ENCODE results near the gene SPPL2C. TPM values are rescaled to one million over a fixed set of nuclear protein-coding genes. Genes with fewer than 3 reads are reported as not detected.
"Not testable (repeated sequence)": the region's sequence is repeated elsewhere in the genome, so short reads cannot be mapped to it uniquely, and the experiment has no call there.

SPPL2C gene
- total RNA-seq, 1 donor from 2014 or later, result not detected

- H3K4me3 Mint-ChIP-seq, result no peak overlapping the region
- Histone ChIP-seq H3K9me3 (ENCODE audit: low read depth) (no peaks in the 10 kb centered on the region), H4K20me1 (ENCODE audit: low read depth) (peaks cover 3% of the 10 kb centered on the region), H3K79me2 (ENCODE audit: low read depth) (no peaks in the 10 kb centered on the region), H3K4me3 (no peak overlapping the region), H3K27ac (no peak overlapping the region), H3K4me2 (no peak overlapping the region), H3F3A (ENCODE audit: low read depth) (no peaks in the 10 kb centered on the region), H3K4me1 (no peaks in the 10 kb centered on the region), H2AFZ (replicated peaks) (no peak overlapping the region), H3K27me3 (no peaks in the 10 kb centered on the region), H3K9ac (no peak overlapping the region), H3K36me3 (no peaks in the 10 kb centered on the region)
- peak; percentile 86 for DNase-seq (ENCODE audit: low spot score)
- H3K27me3 Mint-ChIP-seq (ENCODE audit: insufficient read depth, low read depth), result peaks cover 13% of the 10 kb centered on the region
- TF ChIP-seq EZH2 (IDR thresholded peaks at IDR 0.05) (no peak), CTCF (IDR thresholded peaks at IDR 0.05) (no peak), EZH2phosphoT487 (IDR thresholded peaks at IDR 0.05) (no peak)
- no peaks in the 10 kb centered on the region for H3K36me3 Mint-ChIP-seq
- H3K4me1 Mint-ChIP-seq, result no peaks in the 10 kb centered on the region
- H3K9me3 Mint-ChIP-seq, result no peaks in the 10 kb centered on the region
- no peak overlapping the region for H3K27ac Mint-ChIP-seq
Observed at GRCh38 chr17:45857977-45858708, 13.5 kb downstream of the SPPL2C start.

GRCh38 chr17:45861165-45861564 is 16.5 kb downstream of the SPPL2C start:
- H3K36me3 Mint-ChIP-seq, result no peaks in the 10 kb centered on the region
- H4K20me1 ChIP-seq (ENCODE audit: low read depth), result peaks cover 3% of the 10 kb centered on the region
- no peaks in the 10 kb centered on the region for H3F3A ChIP-seq (ENCODE audit: low read depth)
- no peaks in the 10 kb centered on the region for H3K9me3 ChIP-seq (ENCODE audit: low read depth)
- no peak overlapping the region for H3K4me3 Mint-ChIP-seq
- H3K4me1 Mint-ChIP-seq, result no peaks in the 10 kb centered on the region
- no peaks in the 10 kb centered on the region for H3K27me3 ChIP-seq
- no peaks in the 10 kb centered on the region for H3K79me2 ChIP-seq (ENCODE audit: low read depth)
- H3K9ac ChIP-seq, result no peak overlapping the region
- no peak for DNase-seq (ENCODE audit: low spot score)
- H3K27ac Mint-ChIP-seq, result no peak overlapping the region
- H3K36me3 ChIP-seq, result no peaks in the 10 kb centered on the region
- no peaks in the 10 kb centered on the region for H3K4me1 ChIP-seq
- H3K27ac ChIP-seq, result no peak overlapping the region
- H3K4me2 ChIP-seq, result no peak overlapping the region
- peaks cover 18% of the 10 kb centered on the region for H3K27me3 Mint-ChIP-seq (ENCODE audit: insufficient read depth, low read depth)
- no peak for TF ChIP-seq EZH2 (IDR thresholded peaks at IDR 0.05)
- TF ChIP-seq EZH2phosphoT487 (IDR thresholded peaks at IDR 0.05), result no peak
- TF ChIP-seq CTCF (IDR thresholded peaks at IDR 0.05), result no peak
- no peak overlapping the region for H3K4me3 ChIP-seq
- H2AFZ ChIP-seq (replicated peaks), result no peak overlapping the region
- no peaks in the 10 kb centered on the region for H3K9me3 Mint-ChIP-seq

GRCh38 chr17:45862127-45862526 is 17.4 kb downstream of the SPPL2C start:
- H3K36me3 Mint-ChIP-seq; H3K9me3 ChIP-seq (ENCODE audit: low read depth); H3K9me3 Mint-ChIP-seq; H2AFZ ChIP-seq (replicated peaks); H4K20me1 ChIP-seq (ENCODE audit: low read depth); H3K27ac ChIP-seq; H3K4me3 Mint-ChIP-seq; H3K4me3 ChIP-seq; H3K9ac ChIP-seq; DNase-seq (ENCODE audit: low spot score); H3K36me3 ChIP-seq; H3K79me2 ChIP-seq (ENCODE audit: low read depth); H3K27me3 ChIP-seq; H3K4me2 ChIP-seq; H3K4me1 Mint-ChIP-seq; H3F3A ChIP-seq (ENCODE audit: low read depth); H3K4me1 ChIP-seq; H3K27ac Mint-ChIP-seq: not testable (repeated sequence)
- peaks cover 15% of the 10 kb centered on the region for H3K27me3 Mint-ChIP-seq (ENCODE audit: insufficient read depth, low read depth)

- H3K9me3 ChIP-seq (ENCODE audit: low read depth), result no peaks in the 10 kb centered on the region
- no peak for DNase-seq (ENCODE audit: low spot score)
- H3F3A ChIP-seq (ENCODE audit: low read depth), result no peaks in the 10 kb centered on the region
- no peaks in the 10 kb centered on the region for H3K36me3 ChIP-seq
- no peak overlapping the region for H3K27ac ChIP-seq
- H3K27me3 ChIP-seq, result no peaks in the 10 kb centered on the region
- TF ChIP-seq EZH2phosphoT487 (IDR thresholded peaks at IDR 0.05), result no peak
- no peak for TF ChIP-seq CTCF (IDR thresholded peaks at IDR 0.05)
- no peak for TF ChIP-seq EZH2 (IDR thresholded peaks at IDR 0.05)
- Mint-ChIP-seq H3K36me3 (no peaks in the 10 kb centered on the region), H3K4me3 (no peak overlapping the region), H3K9me3 (no peaks in the 10 kb centered on the region), H3K4me1 (no peaks in the 10 kb centered on the region), H3K27me3 (ENCODE audit: insufficient read depth, low read depth) (peaks cover 17% of the 10 kb centered on the region), H3K27ac (no peak overlapping the region)
- H3K9ac ChIP-seq, result no peak overlapping the region
- H3K4me1 ChIP-seq, result peaks cover 5% of the 10 kb centered on the region
- H4K20me1 ChIP-seq (ENCODE audit: low read depth), result no peaks in the 10 kb centered on the region
- no peaks in the 10 kb centered on the region for H3K79me2 ChIP-seq (ENCODE audit: low read depth)
- H2AFZ ChIP-seq (replicated peaks), result no peak overlapping the region
- no peak overlapping the region for H3K4me2 ChIP-seq
- no peak overlapping the region for H3K4me3 ChIP-seq
Observed at GRCh38 chr17:45863857-45864654, 19.4 kb downstream of the SPPL2C start.
